A673 (cell line): ENCODE results near the gene MINDY3. TPM values are rescaled to one million over a fixed set of nuclear protein-coding genes. Genes with fewer than 3 reads are reported as not detected.

ENCODE experiments used
- BruUV-seq: library from RNA; stranded (reverse); fragments of 400-500 nt; replicated peaks from 2 replicates; lab custom pipeline; 2021; lab: Mats Ljungman, UMichigan
- CTCF ChIA-PET: fragments of 300-600 bp; sonication (Branson Sonifier 250); formaldehyde crosslinking; loops from one replicate; lab custom pipeline; 2022; ENCODE audit warnings: antibody characterized with exemption; lab: Charles Lee
- POLR2A ChIA-PET: fragments of 300-600 bp; sonication (Branson Sonifier 250); formaldehyde crosslinking; loops from one replicate; lab custom pipeline; 2022; ENCODE audit warnings: antibody characterized with exemption; ENCODE audit not compliant: low non-redundant PET; lab: Charles Lee
- DNase-seq: peaks from one replicate; pipeline ENCODE4 v3.0.0-alpha.2; 2015; ENCODE audit warnings: low spot score
- H3K27ac ChIP-seq: fragments of 200-600 bp; sonication (generic); 2 replicates; pipeline ENCODE4 v1.5.1; 2016; ENCODE audit warnings: mixed run types, low read depth, mild to moderate bottlenecking, mixed read lengths, antibody characterized with exemption, low read length; ENCODE audit not compliant: poor library complexity, severe bottlenecking
- H3K27me3 ChIP-seq: fragments of 200-600 bp; sonication (generic); replicated peaks from 2 replicates; pipeline ENCODE4 v1.6.1; 2017; ENCODE audit warnings: mixed run types, low read depth, mild to moderate bottlenecking, mixed read lengths, antibody characterized with exemption, low read length; ENCODE audit not compliant: insufficient read depth, poor library complexity
- H3K36me3 ChIP-seq: fragments of 200-600 bp; sonication (generic); 2 replicates; pipeline ENCODE4 v1.6.1; 2016; ENCODE audit warnings: mixed run types, mild to moderate bottlenecking, mixed read lengths, antibody characterized with exemption, low read length; ENCODE audit not compliant: insufficient read depth, poor library complexity, severe bottlenecking
- H3K4me1 ChIP-seq: fragments of 200-600 bp; sonication (generic); 2 replicates; pipeline ENCODE4 v1.6.1; 2017; ENCODE audit warnings: mixed run types, mild to moderate bottlenecking, mixed read lengths, antibody characterized with exemption, low read length; ENCODE audit not compliant: insufficient read depth, poor library complexity, severe bottlenecking
- H3K4me3 ChIP-seq: fragments of 200-600 bp; sonication (generic); 2 replicates; pipeline ENCODE4 v1.5.1; 2016; ENCODE audit warnings: low read depth, mixed run types, mild to moderate bottlenecking, mixed read lengths, low read length; ENCODE audit not compliant: poor library complexity, severe bottlenecking
- H3K9me3 ChIP-seq: fragments of 200-600 bp; sonication (generic); 2 replicates; pipeline ENCODE4 v1.6.1; 2016; ENCODE audit warnings: mixed run types, low read depth, mild to moderate bottlenecking, mixed read lengths, antibody characterized with exemption, low read length; ENCODE audit not compliant: poor library complexity, severe bottlenecking
- EZH2 ChIP-seq: fragments of 200-600 bp; sonication (generic); IDR thresholded peaks from 2 replicates; pipeline ENCODE4 v1.6.1; 2017; ENCODE audit warnings: borderline replicate concordance, low read depth, mild to moderate bottlenecking, mixed read lengths, antibody characterized with exemption, low read length; ENCODE audit not compliant: poor library complexity, severe bottlenecking
- intact Hi-C: fragments of 100-400 bp; cut with micrococcal nuclease; formaldehyde crosslinking; loops from one replicate; pipeline ENCODE4 v1.10.0; 2022; ENCODE audit not compliant: unreplicated experiment
- total RNA-seq: library from RNA; stranded (reverse); gene quantifications from 2 replicates; pipeline ENCODE4 v1.2.3, GENCODE V29; 2021
- TF ChIP-seq, protein P1 (sequence below): fragments of 300-800, 200-600 bp; sonication (generic); conservative IDR thresholded peaks from 2 replicates; pipeline ENCODE4 v1.5.1; 2017; ENCODE audit warnings: low read depth, mild to moderate bottlenecking, antibody characterized with exemption, low read length, moderate library complexity, mixed read lengths

The MINDY3 gene
- total RNA-seq, 1 experiment from 2014 or later, result 14.6 TPM

DNA sequence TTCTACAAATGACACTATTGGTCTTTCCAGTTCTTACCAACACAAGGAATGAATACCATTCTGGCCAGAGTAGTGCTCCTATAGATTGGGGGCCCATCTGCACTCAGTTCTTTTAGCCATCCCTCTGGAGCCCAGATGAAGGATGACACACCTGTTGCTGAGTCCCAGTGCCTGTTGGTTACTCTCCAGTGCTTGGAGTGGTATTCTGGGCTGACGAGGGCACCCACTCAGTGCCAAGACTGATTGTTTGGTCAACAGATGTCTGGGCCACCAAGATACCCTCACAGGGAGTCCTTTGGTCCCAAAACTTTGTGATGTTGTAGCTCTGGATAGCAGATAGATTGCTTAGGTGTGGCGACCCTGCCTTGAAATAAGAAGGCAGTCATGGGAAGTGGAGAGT lies 116.9 kb downstream of the MINDY3 start:
- no TSS peak for BruUV-seq
- H3K36me3 ChIP-seq, result no peaks in the 10 kb centered on the region
- no peaks in the 10 kb centered on the region for H3K27me3 ChIP-seq
- no peaks in the 10 kb centered on the region for H3K4me1 ChIP-seq
- H3K9me3 ChIP-seq, result no peaks in the 10 kb centered on the region
- no peak overlapping the region for H3K27ac ChIP-seq
- POLR2A ChIA-PET, result no interaction called here
- no peak overlapping the region for H3K4me3 ChIP-seq
- intact Hi-C loops, result loop anchor here (5.0 kb wide), 1 partner anchor 311 kb away; no protein-coding TSS in a partner anchor
- CTCF ChIA-PET, result no interaction called here
- DNase-seq, result no peak
- no peak for TF ChIP-seq EZH2
- TF ChIP-seq, protein P1, sequence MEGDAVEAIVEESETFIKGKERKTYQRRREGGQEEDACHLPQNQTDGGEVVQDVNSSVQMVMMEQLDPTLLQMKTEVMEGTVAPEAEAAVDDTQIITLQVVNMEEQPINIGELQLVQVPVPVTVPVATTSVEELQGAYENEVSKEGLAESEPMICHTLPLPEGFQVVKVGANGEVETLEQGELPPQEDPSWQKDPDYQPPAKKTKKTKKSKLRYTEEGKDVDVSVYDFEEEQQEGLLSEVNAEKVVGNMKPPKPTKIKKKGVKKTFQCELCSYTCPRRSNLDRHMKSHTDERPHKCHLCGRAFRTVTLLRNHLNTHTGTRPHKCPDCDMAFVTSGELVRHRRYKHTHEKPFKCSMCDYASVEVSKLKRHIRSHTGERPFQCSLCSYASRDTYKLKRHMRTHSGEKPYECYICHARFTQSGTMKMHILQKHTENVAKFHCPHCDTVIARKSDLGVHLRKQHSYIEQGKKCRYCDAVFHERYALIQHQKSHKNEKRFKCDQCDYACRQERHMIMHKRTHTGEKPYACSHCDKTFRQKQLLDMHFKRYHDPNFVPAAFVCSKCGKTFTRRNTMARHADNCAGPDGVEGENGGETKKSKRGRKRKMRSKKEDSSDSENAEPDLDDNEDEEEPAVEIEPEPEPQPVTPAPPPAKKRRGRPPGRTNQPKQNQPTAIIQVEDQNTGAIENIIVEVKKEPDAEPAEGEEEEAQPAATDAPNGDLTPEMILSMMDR, result no peak

DNA sequence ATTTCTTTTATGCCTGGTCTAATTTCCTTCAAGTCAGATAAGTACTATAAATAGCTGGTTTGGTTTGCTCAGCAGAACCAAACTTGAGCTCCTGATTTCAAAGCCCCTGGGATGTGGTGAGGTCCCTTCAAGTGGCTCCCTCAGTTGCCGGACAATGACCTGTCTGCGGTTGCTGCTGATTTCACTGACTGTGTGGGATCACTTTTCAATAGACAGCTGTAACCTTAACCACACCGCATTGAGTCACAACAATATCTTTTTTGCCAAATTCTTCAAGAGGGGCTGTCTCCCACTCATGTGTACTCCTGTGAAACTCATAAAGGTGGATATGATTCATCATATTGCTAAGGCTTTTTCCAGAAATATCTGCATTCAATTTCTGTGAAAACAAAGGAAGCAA lies 117.5 kb downstream of the MINDY3 start:
- no peaks in the 10 kb centered on the region for H3K36me3 ChIP-seq
- no peaks in the 10 kb centered on the region for H3K4me1 ChIP-seq
- TF ChIP-seq, protein P1, result no peak
- no peak for TF ChIP-seq EZH2
- no peak overlapping the region for H3K27ac ChIP-seq
- no peak for DNase-seq
- ChIA-PET POLR2A (no interaction called here), CTCF (no interaction called here)
- no peaks in the 10 kb centered on the region for H3K9me3 ChIP-seq
- H3K4me3 ChIP-seq, result no peak overlapping the region
- intact Hi-C loops, result loop anchor here (5.0 kb wide), 1 partner anchor 311 kb away; no protein-coding TSS in a partner anchor
- BruUV-seq, result no TSS peak
- H3K27me3 ChIP-seq, result no peaks in the 10 kb centered on the region

DNA sequence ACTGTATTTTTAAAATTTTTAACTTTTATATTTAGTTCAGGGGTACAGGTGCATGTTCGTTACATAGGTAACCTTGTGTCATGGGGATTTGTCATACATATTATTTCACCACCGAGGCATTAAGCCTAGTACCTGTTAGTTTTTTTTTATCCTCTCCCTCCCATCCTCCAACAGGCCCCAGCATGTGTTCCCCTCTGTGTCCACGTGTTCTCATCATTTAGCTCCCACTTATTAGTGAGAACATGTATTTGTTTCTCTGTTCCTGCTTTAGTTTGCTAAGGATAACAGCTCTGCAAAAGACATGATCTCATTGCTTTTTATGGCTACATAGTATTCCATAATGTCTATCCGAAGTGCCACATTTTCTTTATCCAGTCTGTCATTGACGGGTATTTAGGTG lies 118.2 kb downstream of the MINDY3 start:
- BruUV-seq, result no TSS peak
- POLR2A ChIA-PET, result no interaction called here

More for the DNA sequence above, 118.2 kb downstream of the MINDY3 start:
- Histone ChIP-seq H3K36me3 (no peaks in the 10 kb centered on the region), H3K9me3 (no peaks in the 10 kb centered on the region), H3K4me1 (no peaks in the 10 kb centered on the region), H3K4me3 (no peak overlapping the region), H3K27ac (no peak overlapping the region), H3K27me3 (no peaks in the 10 kb centered on the region)
- DNase-seq, result no peak
- CTCF ChIA-PET, result no interaction called here
- no peak for TF ChIP-seq EZH2
- TF ChIP-seq, protein P1, result no peak
- intact Hi-C loops, result loop anchor here (5.0 kb wide), 1 partner anchor 310 kb away; no protein-coding TSS in a partner anchor
